Activated T-helper 2 cell treated with anti-CD3 and anti-CD28 coated beads, Interferon-gamma antibody, Interleukin-2, Interleukin-4, amounts not matched to agents 10 μg/mL and 5 μg/mL and 100 μg/mL, durations not matched to agents 14 hours and 24 hours and 36 hours (primary cell): Measurements from ENCODE around the gene CDC40. TPM values are rescaled to one million over a fixed set of nuclear protein-coding genes. Genes with fewer than 3 reads are reported as not detected.
A peak's percentile ranks its signal among the peaks of the same experiment; 100 is the strongest.
"Not testable (repeated sequence)": the region's sequence is repeated elsewhere in the genome, so short reads cannot be mapped to it uniquely, and the experiment has no call there.

ENCODE experiments used
- DNase-seq: peaks from one replicate; pipeline ENCODE4 v3.0.0; 2021; ENCODE audit warnings: low spot score
- H3K27ac Mint-ChIP-seq: one replicate; pipeline ENCODE4 v1.8.0; 2021; ENCODE audit warnings: mixed read lengths
- H3K27me3 Mint-ChIP-seq: one replicate; pipeline ENCODE4 v1.8.0; 2021; ENCODE audit warnings: low read depth, mixed read lengths
- H3K36me3 Mint-ChIP-seq: one replicate; pipeline ENCODE4 v1.8.0; 2021; ENCODE audit warnings: low read depth, mixed read lengths
- H3K4me1 Mint-ChIP-seq: one replicate; pipeline ENCODE4 v1.8.0; 2021; ENCODE audit warnings: low read depth, mixed read lengths
- H3K4me3 Mint-ChIP-seq: one replicate; pipeline ENCODE4 v1.8.0; 2021; ENCODE audit warnings: low read depth, mild to moderate bottlenecking, moderate library complexity, mixed read lengths
- H3K9me3 Mint-ChIP-seq: one replicate; pipeline ENCODE4 v1.8.0; 2021; ENCODE audit warnings: mixed read lengths
- intact Hi-C: fragments of 100-400 bp; cut with micrococcal nuclease; formaldehyde crosslinking; loops from one replicate; pipeline ENCODE4 v1.15.1; 2023
- total RNA-seq: library from RNA; stranded (reverse); gene quantifications from 2 replicates; pipeline ENCODE4 v1.2.3, GENCODE V29; 2022

Gene CDC40
- total RNA-seq, 1 donor from 2014 or later, result 25.4 TPM

DNA sequence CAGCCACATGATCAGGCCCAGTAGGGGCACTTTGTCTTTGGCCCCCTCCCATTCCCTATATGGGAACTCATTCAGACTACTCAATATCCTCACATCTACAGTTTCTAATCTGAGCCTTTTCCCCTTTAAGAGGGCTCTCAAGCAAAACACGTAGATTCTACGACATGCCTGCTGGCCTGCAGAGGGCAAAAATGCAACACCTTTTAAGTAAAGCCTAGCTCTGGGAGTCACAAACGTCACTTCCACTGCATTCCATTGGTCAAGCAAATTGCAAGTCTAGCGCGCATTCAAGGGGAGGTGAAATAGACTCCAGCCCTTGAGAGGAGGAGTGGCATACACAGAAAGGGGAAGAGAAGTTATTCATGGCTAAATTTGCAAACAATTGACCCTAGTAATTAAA is 70.6 kb downstream of the CDC40 start:
- no peak overlapping the region for H3K27ac Mint-ChIP-seq
- H3K4me1 Mint-ChIP-seq, result no peaks in the 10 kb centered on the region
- no peaks in the 10 kb centered on the region for H3K36me3 Mint-ChIP-seq
- H3K4me3 Mint-ChIP-seq, result no peak overlapping the region
- no peaks in the 10 kb centered on the region for H3K9me3 Mint-ChIP-seq
- intact Hi-C loops, result no loop called here
- DNase-seq, result no peak
- no peaks in the 10 kb centered on the region for H3K27me3 Mint-ChIP-seq

DNA sequence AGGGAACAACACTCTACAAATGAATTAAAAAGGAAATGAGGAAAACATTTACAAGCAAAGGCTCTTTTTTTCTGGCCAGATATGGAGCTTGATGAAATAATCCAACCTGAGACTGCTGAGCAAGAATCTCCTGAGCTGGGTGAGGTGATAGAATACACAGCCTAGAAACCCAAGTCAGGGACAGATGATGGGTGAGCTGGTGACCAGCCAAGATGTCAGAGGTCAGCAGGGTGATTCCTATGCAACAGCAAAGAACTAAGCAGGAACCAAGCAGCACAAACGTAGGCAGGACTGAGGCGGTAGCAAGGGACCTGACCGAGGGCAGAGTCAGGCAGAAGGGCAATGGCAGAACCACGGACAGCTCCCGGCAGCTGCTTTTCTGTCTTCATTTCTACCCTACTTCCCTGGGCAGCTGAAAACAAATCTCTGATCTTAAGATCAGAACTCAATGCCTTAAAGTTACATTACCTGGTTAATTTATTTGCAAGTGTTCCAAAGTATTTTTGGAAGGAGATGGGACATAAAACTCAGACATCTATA is 75.1 kb downstream of the CDC40 start:
- H3K36me3 Mint-ChIP-seq, result no peaks in the 10 kb centered on the region
- no peaks in the 10 kb centered on the region for H3K4me1 Mint-ChIP-seq
- DNase-seq, result peak; percentile 9
- no peak overlapping the region for H3K4me3 Mint-ChIP-seq
- H3K9me3 Mint-ChIP-seq, result no peaks in the 10 kb centered on the region
- intact Hi-C loops, result no loop called here
- no peaks in the 10 kb centered on the region for H3K27me3 Mint-ChIP-seq
- H3K27ac Mint-ChIP-seq, result no peak overlapping the region

DNA sequence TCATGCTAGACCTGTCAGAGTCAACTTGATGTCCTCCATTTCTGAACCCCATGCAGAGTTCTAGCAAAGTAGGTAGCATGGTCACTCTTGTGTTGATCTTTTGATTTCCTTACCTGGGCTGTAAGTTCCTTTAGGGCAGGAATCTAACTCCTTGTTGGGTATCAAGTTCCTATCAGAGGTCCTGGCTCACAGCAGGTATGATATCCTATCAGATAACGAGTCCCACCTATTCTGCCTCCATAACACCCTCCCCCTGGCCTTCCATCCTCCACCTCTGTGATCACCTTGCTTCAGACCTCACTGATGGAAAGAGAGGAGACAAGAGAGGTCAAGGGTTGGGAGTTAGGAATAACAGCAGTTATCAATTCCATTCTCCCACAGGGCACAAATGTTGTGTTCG is 76.1 kb downstream of the CDC40 start:
- Mint-ChIP-seq H3K4me1 (no peaks in the 10 kb centered on the region), H3K36me3 (no peaks in the 10 kb centered on the region), H3K9me3 (no peaks in the 10 kb centered on the region), H3K27me3 (no peaks in the 10 kb centered on the region), H3K4me3 (no peak overlapping the region), H3K27ac (no peak overlapping the region)
- intact Hi-C loops, result no loop called here
- DNase-seq, result no peak

DNA sequence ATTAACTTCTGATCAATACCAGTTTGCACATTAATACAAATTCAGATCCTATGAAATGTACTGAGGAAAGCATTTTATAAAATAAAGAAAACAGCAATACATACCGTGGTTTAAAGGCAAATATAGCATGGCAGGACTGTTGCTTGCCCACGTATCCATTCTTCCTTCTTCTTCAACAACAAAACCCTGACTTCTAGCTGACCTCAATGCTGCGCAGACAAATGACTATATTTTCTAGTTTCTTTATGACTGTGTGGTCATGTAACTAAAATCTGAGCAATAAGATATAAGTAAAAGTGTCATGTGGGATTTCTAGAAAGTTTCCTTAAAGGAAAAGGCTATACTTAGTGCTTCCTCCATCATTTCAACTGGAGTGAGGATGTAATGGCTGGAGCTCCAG is 85.0 kb downstream of the CDC40 start:
- H3K9me3 Mint-ChIP-seq, result no peaks in the 10 kb centered on the region
- no peak overlapping the region for H3K4me3 Mint-ChIP-seq
- no peak overlapping the region for H3K27ac Mint-ChIP-seq
- no peaks in the 10 kb centered on the region for H3K36me3 Mint-ChIP-seq
- H3K4me1 Mint-ChIP-seq, result no peaks in the 10 kb centered on the region
- no peaks in the 10 kb centered on the region for H3K27me3 Mint-ChIP-seq
- intact Hi-C loops, result no loop called here
- no peak for DNase-seq

DNA sequence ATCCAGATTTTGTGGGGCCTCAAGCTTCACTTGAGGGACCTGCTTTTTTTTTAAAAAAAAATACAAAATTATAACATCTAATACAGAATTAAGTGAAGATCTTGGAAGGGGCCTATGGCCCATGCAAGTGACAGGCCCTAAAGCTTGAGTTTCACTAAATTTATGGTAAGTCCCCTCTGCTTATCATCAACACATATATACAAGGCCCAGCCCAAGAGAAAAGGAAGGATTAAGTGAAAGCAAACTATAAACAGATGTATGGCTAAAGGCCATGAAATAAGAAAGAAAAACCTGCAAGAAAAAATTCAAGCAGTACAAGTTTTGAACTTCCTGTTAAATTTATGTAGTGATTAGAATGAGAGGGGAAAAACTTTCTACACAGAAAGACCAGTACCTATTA is 86.8 kb downstream of the CDC40 start:
- no peak overlapping the region for H3K27ac Mint-ChIP-seq
- DNase-seq, result no peak
- no peaks in the 10 kb centered on the region for H3K9me3 Mint-ChIP-seq
- H3K4me3 Mint-ChIP-seq, result no peak overlapping the region
- H3K27me3 Mint-ChIP-seq, result no peaks in the 10 kb centered on the region
- intact Hi-C loops, result no loop called here
- H3K4me1 Mint-ChIP-seq, result no peaks in the 10 kb centered on the region
- H3K36me3 Mint-ChIP-seq, result no peaks in the 10 kb centered on the region

DNA sequence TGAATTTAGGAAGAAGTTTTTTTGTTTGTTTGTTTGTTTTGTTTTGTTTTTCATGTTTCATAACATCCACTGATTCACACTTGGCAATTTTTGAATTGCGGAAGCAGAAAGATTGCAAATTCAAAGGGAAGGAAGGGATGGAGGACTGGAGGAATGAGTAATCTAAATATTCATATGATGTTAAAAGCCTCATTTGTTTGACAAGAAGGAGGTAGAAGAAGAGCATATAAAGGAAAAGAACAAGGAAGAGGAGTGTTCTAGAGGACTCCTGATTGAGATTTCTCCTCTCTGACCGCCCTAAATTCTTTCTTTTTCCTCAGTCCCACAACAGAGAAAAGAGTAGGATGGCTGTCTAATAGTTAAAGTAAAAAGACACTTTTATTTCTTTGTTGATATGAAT is 89.4 kb downstream of the CDC40 start:
- no peak for DNase-seq
- no peak overlapping the region for H3K4me3 Mint-ChIP-seq
- H3K36me3 Mint-ChIP-seq, result no peaks in the 10 kb centered on the region
- no peaks in the 10 kb centered on the region for H3K9me3 Mint-ChIP-seq
- no peak overlapping the region for H3K27ac Mint-ChIP-seq
- H3K27me3 Mint-ChIP-seq, result peaks cover 5% of the 10 kb centered on the region
- intact Hi-C loops, result no loop called here
- no peaks in the 10 kb centered on the region for H3K4me1 Mint-ChIP-seq

DNA sequence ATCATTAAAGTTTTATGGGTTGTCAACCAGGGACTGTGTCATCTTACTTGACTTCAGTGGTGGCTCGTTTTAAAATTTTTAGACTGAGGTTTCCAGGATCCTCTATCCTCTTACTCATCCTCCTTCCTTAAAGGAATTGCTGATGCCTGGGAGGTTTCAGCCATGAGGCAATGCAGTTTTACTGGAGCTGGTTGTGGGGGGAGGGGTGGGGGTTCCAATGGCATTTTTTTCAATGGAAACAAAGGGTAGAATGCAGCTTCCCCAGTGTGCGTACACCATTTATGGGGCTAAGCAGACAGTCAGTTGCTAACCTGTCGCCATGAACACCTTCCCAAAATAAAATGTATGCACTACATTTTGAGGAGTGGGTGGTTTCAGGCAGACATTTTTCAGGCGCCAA is 89.9 kb downstream of the CDC40 start:
- H3K27ac Mint-ChIP-seq, result no peak overlapping the region
- no peak for DNase-seq

DNA sequence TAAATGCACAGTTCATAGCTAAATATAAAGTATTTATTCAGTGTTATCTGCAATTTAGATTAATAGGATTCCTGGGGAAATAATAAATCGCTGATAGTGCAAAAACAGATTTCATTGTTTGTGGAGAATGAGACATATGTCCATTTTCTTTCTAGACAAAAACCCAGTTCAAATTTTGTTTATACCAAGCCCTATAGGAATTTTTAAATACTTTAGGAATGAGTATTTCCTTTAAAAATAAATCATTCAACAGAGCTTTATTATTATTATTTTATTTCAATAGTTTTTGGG is 91.5 kb downstream of the CDC40 start:
- H3K9me3 Mint-ChIP-seq, result peaks cover 4% of the 10 kb centered on the region
- H3K4me3 Mint-ChIP-seq, result no peak overlapping the region
- H3K27ac Mint-ChIP-seq, result no peak overlapping the region
- DNase-seq, result no peak
- intact Hi-C loops, result no loop called here
- peaks cover 8% of the 10 kb centered on the region for H3K27me3 Mint-ChIP-seq
- H3K4me1 Mint-ChIP-seq, result no peaks in the 10 kb centered on the region
- no peaks in the 10 kb centered on the region for H3K36me3 Mint-ChIP-seq

More for the DNA sequence above, 89.9 kb downstream of the CDC40 start:
- no peaks in the 10 kb centered on the region for H3K4me1 Mint-ChIP-seq
- intact Hi-C loops, result no loop called here
- H3K36me3 Mint-ChIP-seq, result no peaks in the 10 kb centered on the region
- H3K4me3 Mint-ChIP-seq, result no peak overlapping the region
- peaks cover 2% of the 10 kb centered on the region for H3K9me3 Mint-ChIP-seq
- peaks cover 5% of the 10 kb centered on the region for H3K27me3 Mint-ChIP-seq

DNA sequence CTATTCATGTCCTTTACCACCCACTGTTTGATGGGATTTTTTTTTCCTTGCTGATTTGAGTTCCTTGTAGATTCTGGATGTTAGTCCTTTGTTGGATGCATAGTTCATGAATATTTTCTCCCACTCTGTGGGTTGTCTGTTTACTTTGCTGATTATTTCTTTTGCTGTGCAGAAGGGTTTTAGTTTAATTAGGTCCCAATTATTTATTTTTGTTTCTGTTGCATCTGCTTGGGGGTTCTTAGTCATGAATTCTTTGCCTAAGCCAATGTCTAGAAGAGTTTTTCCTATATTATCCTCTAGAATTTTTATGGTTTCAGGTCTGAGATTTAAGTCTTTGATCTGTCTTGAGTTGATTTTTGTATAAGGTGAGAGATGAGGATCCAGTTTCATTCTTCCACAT is 92.6 kb downstream of the CDC40 start:
- H3K36me3 Mint-ChIP-seq, DNase-seq, H3K4me1 Mint-ChIP-seq, intact Hi-C loops, H3K4me3 Mint-ChIP-seq, H3K27me3 Mint-ChIP-seq, H3K27ac Mint-ChIP-seq, H3K9me3 Mint-ChIP-seq: not testable (repeated sequence)

DNA sequence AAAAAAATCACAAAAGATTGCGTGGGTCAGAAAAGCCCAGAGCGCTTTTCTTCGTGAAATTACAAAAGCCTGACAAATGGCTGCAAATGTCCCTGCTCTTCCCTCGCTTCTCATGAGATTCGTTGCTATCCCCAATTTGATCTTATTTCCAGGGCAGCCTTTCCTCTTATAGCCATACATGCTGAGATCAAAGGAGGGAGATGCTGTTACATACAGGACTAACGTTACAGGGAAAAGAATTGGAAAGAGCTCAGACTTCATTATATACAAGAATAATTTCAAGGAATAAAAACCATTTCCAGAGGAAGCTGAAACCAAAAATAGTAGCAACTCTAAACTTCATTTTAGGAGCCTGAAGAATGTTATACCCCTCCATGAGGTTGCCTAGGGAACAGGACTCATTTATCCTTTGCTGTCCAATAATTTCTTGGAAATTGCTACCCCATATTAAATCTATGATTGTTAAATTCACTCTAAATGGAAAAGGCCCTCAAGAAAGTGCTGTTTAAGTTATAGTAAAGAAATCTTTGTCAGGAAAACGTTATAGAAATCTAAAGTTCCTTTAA is 97.0 kb downstream of the CDC40 start:
- no peak for DNase-seq
- intact Hi-C loops, result no loop called here
- Mint-ChIP-seq H3K4me3 (no peak overlapping the region), H3K27me3 (peaks cover 8% of the 10 kb centered on the region), H3K36me3 (no peaks in the 10 kb centered on the region), H3K9me3 (peaks cover 4% of the 10 kb centered on the region), H3K27ac (no peak overlapping the region), H3K4me1 (no peaks in the 10 kb centered on the region)

Other genes with a start within 250 kb of the CDC40 start
- not detected in 2 replicates for gene GPR6, start 202.1 kb upstream of the CDC40 start, total RNA-seq
- 2.3 TPM in 2 replicates for gene WASF1, start 757 bp upstream of the CDC40 start, total RNA-seq
- gene METTL24, start 177.9 kb downstream of the CDC40 start, total RNA-seq, result not detected in 2 replicates
- not detected in 2 replicates for gene DDO, start 235.1 kb downstream of the CDC40 start, total RNA-seq